Activated T-helper 17 cell treated with anti-CD3 and anti-CD28 coated beads, Interleukin-2, amount 50 U/mL, for 72 hours (primary cell): ENCODE results near the gene LTBP3. TPM values are rescaled to one million over a fixed set of nuclear protein-coding genes. Genes with fewer than 3 reads are reported as not detected.
A peak's percentile ranks its signal among the peaks of the same experiment; 100 is the strongest.
"Not testable (repeated sequence)": the region's sequence is repeated elsewhere in the genome, so short reads cannot be mapped to it uniquely, and the experiment has no call there.

Experiments used
- ATAC-seq: fragments of 150-1000 bp; cut with Tn5 transposase; replicated peaks from 2 replicates; pipeline ENCODE4 v1.10.0; 2021; ENCODE audit warnings: mild to moderate bottlenecking, moderate library complexity
- H3K27ac Mint-ChIP-seq: one replicate; pipeline ENCODE4 v1.8.0; 2022; ENCODE audit warnings: mixed read lengths
- H3K27me3 Mint-ChIP-seq: one replicate; pipeline ENCODE4 v1.8.0; 2022; ENCODE audit warnings: mixed read lengths
- H3K36me3 Mint-ChIP-seq: one replicate; pipeline ENCODE4 v1.8.0; 2022; ENCODE audit warnings: low read depth, mild to moderate bottlenecking, mixed read lengths
- H3K4me1 Mint-ChIP-seq: one replicate; pipeline ENCODE4 v1.8.0; 2022; ENCODE audit warnings: mixed read lengths
- H3K4me3 Mint-ChIP-seq: one replicate; pipeline ENCODE4 v1.8.0; 2022; ENCODE audit warnings: mild to moderate bottlenecking, mixed read lengths
- H3K9me3 Mint-ChIP-seq: one replicate; pipeline ENCODE4 v1.8.0; 2022; ENCODE audit warnings: mixed read lengths
- total RNA-seq, 2 donors: library from RNA; stranded (reverse); gene quantifications; one replicate each; pipeline ENCODE4 v1.2.3, GENCODE V29; 2022

LTBP3 gene
- total RNA-seq, 2 donors from 2014 or later: 54.3 to 124 TPM

DNA sequence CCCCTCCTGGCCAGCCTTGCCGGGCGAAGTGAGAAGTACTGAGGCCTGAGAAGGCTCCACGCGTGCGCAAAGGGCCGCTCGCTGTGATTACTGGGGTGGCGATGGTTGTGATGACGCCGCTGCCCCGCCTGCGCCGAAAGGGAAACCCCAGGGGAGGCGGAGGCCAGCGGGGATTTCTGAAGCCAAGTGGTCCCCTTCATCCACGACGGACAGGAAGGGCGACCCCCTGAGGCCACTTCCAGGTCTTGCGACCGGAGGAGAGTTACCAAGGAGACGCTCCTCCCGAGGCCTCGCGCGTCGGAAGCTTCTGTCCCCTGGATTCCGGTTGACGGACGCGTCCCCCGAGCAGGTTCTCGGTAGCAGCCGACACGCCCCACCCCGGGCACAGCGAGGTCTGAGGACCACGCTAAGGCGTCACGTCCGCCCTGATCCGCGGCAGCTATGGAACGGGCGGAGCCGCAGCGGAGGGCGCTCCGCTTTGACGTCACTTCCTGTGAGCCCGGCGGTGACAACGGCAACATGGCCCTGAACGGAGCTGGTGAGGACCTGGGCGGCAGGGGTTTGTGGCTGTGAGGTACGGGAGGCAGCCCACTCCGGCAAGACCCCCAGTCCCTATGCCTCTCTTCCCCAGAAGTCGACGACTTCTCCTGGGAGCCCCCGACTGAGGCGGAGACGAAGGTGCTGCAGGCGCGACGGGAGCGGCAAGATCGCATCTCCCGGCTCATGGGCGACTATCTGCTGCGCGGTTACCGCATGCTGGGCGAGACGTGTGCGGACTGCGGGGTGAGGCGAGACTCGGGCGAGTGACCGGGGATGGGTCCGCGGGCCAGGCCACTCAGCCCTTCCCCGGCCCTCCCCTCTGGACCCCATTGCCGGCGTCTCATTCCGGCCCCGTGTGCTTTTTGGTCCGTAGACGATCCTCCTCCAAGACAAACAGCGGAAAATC, 12.1 kb upstream of the LTBP3 start, which contains the start of gene ZNRD2:
TSS of gene ZNRD2 (plus strand) at position 505 of the 946 bp plus-strand sequence. CDS start at position 520, 15 bp downstream.
- Mint-ChIP-seq H3K27ac (peak within 1 kb of the TSS; percentile 94), H3K27me3 (no peaks in the 10 kb centered on the region), H3K4me3 (peak within 1 kb of the TSS; percentile 94), H3K4me1 (peaks cover 31% of the 10 kb centered on the region), H3K9me3 (no peaks in the 10 kb centered on the region), H3K36me3 (peaks cover 69% of the 10 kb centered on the region)
- peak; percentile 81 for ATAC-seq

DNA sequence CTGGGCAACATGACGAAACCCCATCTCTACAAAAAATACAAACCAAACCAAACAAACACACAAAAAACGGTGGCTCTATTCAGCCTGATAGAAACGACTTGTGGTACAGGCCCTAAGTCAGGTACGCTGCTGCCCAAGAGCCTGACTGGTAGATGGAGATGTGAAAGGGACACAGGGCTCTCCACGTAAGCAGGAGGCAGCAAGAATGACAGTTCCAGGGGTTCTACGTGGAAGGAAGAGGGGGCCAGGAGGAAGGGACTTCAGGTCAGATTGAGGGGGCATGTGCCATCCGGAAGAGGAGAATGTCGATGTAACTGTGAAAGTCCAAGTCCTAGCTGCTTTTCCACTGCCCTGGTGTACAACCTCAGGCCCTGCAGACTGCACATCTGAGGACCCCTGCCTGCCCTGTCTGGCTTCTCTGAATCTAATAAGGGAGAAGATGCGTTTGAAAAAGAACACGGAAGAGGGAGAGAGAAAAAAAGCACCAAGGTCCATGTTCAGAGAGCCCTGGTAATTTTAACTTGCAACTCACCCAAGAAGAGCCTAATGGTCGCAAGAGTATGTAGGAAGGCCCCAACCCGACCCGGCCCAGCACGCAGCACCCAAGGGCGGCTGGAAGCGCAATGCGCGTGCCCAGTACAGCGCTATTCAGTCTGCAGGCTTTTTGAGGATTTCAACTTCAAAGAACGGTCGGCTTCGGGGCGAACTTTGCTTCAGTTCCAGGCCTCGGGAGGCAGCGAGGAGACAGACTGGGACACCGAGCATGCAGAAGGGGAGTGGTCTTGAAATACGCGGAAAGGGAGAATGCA, 11.2 kb upstream of the LTBP3 start:
- H3K36me3 Mint-ChIP-seq: peaks cover 60% of the 10 kb centered on the region
- H3K27me3 Mint-ChIP-seq: no peaks in the 10 kb centered on the region
- H3K9me3 Mint-ChIP-seq: no peaks in the 10 kb centered on the region

DNA sequence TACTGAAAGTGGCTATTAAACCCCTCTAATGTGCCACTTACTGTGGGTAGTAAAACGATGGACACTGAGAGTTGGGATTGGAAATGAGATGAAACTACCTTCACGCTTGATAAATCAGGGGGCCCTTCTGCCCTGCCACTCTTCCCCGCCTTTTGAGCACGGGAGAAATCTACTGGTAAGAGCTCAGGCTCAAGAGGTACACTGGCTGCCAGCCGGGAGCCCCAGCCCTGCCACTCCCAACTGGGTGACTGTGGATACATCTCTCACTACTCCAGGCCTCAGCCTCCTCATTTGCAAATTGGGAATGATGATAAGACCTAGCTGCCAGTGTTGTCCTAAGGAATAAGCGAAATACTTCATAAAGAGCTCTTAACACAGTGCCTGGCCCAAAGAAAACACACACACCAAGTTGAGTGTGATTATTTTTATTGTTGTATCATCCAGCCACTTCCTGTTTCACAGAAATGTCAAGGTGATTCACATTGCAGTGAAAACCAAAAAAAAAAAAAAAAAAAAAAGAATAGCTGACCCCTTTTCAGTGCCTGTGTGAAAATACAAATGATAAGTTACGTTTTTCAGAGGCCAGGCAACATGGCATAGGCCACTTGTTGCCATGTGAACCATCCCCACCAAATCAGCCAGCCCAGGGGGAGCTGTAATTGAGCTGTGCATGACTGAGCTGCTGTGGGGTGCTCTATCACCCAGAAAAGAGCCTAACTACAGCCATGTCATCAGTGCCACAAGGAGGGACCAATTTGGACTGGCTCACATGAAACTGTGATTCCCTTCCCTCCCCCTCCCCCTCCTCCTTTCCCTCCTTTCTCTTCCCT, 7.7 kb upstream of the LTBP3 start:
- peak overlapping the region; percentile 85 for H3K4me3 Mint-ChIP-seq
- H3K27ac Mint-ChIP-seq: peak overlapping the region; percentile 93
- H3K9me3 Mint-ChIP-seq: no peaks in the 10 kb centered on the region
- peaks cover 30% of the 10 kb centered on the region for H3K36me3 Mint-ChIP-seq
- peak; percentile 8 for ATAC-seq
- no peaks in the 10 kb centered on the region for H3K27me3 Mint-ChIP-seq
- H3K4me1 Mint-ChIP-seq: peaks cover 26% of the 10 kb centered on the region

More for the DNA sequence above, 11.2 kb upstream of the LTBP3 start:
- ATAC-seq: peak; percentile 28
- Mint-ChIP-seq H3K4me1 (peaks cover 28% of the 10 kb centered on the region), H3K27ac (peak overlapping the region; percentile 94), H3K4me3 (peak overlapping the region; percentile 94)

DNA sequence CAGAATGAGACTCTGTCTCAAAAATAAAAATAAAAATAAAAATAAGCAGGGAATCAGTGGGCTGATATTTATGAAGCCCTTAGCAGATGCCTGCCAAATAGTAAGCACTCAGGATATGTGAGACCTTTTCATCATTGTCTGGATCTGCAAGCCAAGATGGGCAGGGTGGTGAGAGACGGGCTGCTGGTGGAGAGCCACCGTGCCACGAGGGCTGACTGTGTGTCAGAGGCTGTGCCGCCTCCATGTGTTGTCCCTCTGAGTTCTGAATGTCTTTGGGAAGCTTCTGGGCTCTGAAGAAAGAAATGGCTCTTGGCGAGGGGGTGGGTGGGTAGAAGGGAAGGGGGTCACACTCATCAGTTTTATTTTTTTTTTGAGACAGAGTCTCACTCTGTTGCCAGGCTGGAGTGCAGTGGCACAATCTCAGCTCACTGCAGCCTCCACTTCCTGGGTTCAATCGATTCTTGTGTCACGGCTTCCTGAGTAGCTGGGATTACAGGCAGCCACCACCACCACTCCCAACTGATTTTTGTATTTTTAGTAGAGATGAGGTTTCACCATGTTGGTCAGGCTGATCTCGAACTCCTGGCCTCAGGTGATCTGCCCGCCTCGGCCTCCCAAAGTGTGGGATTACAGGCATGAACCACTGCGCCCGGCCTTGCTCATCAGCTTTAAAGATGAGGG, 6.9 kb upstream of the LTBP3 start:
- H3K27me3 Mint-ChIP-seq, ATAC-seq, H3K9me3 Mint-ChIP-seq: not testable (repeated sequence)
- Mint-ChIP-seq H3K27ac (peak overlapping the region; percentile 93), H3K4me1 (peaks cover 34% of the 10 kb centered on the region), H3K4me3 (peak overlapping the region; percentile 85), H3K36me3 (peaks cover 22% of the 10 kb centered on the region)

DNA sequence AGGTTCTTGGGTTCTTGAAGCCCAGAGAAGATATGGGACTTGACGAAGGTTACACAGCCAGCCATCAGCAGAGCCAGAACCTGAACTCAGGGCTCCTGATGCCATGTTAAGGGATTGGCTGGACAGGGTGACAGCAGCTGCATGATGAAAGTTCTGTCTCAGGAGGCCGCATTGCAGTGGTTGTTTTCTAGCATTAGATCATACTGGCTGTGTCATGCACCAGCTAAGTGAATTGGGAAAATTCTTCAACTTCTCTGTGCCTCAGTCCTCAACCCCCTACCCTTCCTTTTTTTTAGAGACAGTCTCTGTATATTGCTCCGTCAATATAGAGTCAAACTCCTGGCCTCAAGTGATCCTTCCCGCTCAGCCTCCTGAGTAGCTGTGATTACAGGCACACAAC, 5.4 kb upstream of the LTBP3 start:
- H3K4me1 Mint-ChIP-seq: peaks cover 39% of the 10 kb centered on the region
- H3K9me3 Mint-ChIP-seq: no peaks in the 10 kb centered on the region
- ATAC-seq: no peak
- peaks cover 9% of the 10 kb centered on the region for H3K36me3 Mint-ChIP-seq
- peak overlapping the region; percentile 22 for H3K4me3 Mint-ChIP-seq
- H3K27ac Mint-ChIP-seq: no peak overlapping the region
- no peaks in the 10 kb centered on the region for H3K27me3 Mint-ChIP-seq

DNA sequence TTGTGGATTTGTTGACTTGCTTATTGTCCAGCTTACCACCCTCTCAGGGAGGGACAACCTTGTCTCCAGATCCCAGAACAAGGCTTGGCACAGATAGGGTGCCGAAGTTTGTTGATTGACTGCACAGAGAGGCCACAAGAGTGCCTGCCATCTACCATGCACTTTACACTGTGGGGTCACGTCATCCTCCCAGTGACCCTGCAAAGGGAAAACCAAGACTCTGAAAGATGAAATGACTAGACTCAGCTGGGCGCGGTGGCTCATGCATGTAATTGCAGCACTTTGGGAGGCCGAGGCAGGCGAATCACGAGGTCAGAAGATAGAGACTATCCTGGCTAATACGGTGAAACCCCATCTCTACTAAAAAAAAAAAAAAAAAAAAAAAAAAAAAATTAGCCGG, 4.6 kb upstream of the LTBP3 start:
- H3K9me3 Mint-ChIP-seq: no peaks in the 10 kb centered on the region
- H3K36me3 Mint-ChIP-seq: peaks cover under 1% of the 10 kb centered on the region
- no peaks in the 10 kb centered on the region for H3K27me3 Mint-ChIP-seq
- no peak overlapping the region for H3K27ac Mint-ChIP-seq
- peaks cover 31% of the 10 kb centered on the region for H3K4me1 Mint-ChIP-seq
- no peak for ATAC-seq
- no peak overlapping the region for H3K4me3 Mint-ChIP-seq

DNA sequence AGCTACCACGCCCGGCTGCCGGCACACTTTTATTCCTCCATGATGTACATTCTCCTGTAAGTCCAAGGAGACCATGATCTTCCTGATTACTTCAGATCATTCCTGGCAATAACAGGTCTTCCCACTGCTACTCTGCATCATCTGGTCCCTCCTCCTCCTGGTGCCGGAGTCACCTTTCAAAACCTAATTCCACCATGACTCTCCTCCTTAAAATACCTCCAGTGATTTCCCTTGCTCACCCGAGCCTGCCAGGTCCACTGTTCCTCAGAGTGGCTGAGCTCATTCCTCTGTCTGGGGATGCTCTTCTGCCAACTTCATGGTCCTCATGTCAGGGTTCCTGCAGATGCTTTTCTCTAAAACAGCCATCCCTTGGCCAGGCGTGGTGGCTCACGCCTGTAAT, 3.9 kb upstream of the LTBP3 start:
- Mint-ChIP-seq H3K4me3 (no peak overlapping the region), H3K4me1 (peaks cover 31% of the 10 kb centered on the region), H3K9me3 (no peaks in the 10 kb centered on the region), H3K27me3 (no peaks in the 10 kb centered on the region), H3K27ac (peak overlapping the region; percentile 49), H3K36me3 (no peaks in the 10 kb centered on the region)
- ATAC-seq: no peak

DNA sequence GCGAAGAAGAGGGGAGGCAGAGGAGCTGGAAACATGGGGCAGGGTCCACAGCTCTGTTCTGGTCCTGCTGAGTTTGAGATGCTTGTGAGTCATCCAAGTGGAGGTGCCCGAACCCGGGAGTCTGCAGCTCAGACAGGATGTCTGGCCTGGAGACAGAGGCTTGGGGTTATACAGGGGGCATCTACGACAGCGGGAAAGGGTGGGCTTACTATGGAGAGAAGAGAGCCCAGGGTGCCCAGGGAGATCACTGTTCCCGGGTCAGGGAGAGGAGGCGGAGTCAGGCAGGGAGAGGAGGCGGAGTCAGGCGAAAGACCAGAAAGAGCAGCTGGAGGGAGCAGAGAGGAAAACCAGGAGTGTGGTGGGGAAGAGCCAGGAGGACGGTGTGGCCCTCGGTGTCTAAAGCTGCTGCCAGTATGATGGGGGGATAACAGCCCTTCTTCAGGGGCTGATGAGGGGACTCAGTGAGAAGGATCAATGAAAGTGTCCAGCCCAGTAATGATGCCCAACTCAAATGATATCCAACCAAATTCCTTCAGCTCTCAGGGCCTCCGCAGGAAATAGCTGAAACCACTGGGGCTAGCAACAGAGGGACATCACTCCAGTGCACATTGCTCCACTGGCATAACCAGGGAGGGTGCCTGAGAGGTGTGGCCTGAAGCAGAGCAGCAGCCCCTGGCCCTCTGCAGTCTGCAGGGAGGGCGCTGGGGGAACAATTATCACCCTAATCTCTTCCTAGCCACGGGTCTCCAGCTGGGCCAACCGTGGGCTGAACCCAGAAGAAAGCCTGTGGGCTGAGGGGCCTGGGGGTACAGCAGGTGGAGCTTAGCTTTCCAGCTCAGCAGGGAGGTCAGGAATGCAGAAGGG, 2.6 kb upstream of the LTBP3 start:
- no peaks in the 10 kb centered on the region for H3K9me3 Mint-ChIP-seq
- H3K27me3 Mint-ChIP-seq: no peaks in the 10 kb centered on the region
- peaks cover 35% of the 10 kb centered on the region for H3K4me1 Mint-ChIP-seq
- H3K4me3 Mint-ChIP-seq: peak overlapping the region; percentile 82
- no peaks in the 10 kb centered on the region for H3K36me3 Mint-ChIP-seq
- peak overlapping the region; percentile 21 for H3K27ac Mint-ChIP-seq
- ATAC-seq: no peak

DNA sequence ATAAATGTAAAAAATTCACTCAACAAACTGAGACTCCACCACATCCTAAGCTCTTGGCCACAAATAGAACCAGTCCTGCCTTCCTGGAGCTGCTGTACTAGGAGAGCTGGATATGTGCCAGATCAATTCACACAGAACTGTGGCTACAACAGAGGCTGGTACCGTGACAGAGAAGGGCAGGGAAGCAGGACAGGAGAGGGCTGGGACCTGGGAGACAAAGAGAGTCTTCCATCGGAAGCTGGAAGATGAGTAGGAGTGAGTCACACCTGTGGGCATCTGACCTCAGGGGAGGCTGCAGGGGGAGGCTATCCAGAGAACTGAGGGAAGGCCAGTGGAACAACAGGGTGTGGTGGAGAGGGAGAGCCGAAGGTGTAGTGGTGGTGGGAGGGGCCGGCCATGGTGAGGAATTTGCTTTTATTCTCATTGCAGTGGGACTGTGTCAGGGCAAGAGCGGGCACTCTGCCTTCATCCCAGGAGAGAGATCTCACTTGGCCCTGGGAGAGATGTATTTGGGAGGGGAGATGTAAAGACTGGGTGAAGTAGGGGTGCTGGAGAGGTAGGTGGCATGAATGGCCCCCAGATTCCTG, 1.9 kb upstream of the LTBP3 start:
- H3K27ac Mint-ChIP-seq: peak overlapping the region; percentile 21
- no peaks in the 10 kb centered on the region for H3K27me3 Mint-ChIP-seq
- peaks cover 37% of the 10 kb centered on the region for H3K4me1 Mint-ChIP-seq
- no peaks in the 10 kb centered on the region for H3K9me3 Mint-ChIP-seq
- peak overlapping the region; percentile 82 for H3K4me3 Mint-ChIP-seq
- peaks cover 5% of the 10 kb centered on the region for H3K36me3 Mint-ChIP-seq
- peak; percentile 18 for ATAC-seq

DNA sequence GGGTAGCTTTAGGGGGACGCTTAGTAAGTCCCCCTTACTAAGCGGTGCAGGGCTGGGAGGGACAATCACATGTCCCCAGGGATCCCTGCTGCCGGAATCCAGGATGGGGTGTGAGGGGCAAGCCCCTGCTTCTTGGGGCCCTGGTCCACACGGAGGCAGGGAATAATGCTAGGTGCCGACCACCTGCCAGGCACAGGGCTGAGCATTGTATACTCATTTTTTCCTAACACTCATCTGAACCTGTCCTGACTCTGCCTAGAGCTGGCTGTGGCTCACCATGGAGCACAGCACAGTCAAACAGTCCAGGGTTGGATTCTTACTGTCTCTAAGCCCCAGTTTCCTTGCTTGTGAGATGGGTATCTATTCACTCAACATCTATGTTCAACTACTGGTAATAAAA, 1.4 kb upstream of the LTBP3 start:
- Mint-ChIP-seq H3K4me1 (peaks cover 43% of the 10 kb centered on the region), H3K27ac (peak overlapping the region; percentile 21), H3K4me3 (peak overlapping the region; percentile 82), H3K36me3 (peaks cover 10% of the 10 kb centered on the region), H3K27me3 (no peaks in the 10 kb centered on the region), H3K9me3 (no peaks in the 10 kb centered on the region)
- peak; percentile 62 for ATAC-seq

DNA sequence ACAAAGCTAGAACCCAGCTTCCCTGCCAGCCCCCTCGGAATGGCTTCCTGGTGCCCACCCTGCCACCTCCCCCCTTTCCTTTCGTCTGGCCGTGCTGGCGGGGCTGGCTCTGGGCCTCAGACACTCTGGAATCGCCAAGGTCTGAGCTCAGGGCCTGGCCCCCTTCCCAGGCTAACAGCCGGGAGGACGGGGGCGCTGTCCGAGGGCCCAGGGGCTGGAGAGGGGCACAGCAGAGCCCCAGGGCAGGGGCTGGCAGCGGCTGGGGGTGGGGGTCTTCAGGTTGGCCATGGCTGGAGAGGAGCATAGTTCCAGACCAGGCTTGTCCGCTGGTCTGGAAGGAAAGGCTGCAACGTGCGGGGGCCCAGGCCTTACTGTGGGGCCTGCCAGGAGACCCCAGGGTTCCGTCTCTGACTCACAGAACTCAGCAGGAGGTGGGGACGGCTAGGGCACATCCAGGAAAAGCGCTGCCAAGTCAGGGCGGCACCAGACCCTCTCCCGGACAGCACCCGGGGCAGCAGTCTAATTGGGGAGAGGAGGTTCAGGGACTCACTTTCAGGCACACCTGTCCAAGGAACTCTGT, 861 bp upstream of the LTBP3 start:
- Mint-ChIP-seq H3K4me1 (peaks cover 46% of the 10 kb centered on the region), H3K27ac (peak overlapping the region; percentile 21), H3K36me3 (peaks cover 11% of the 10 kb centered on the region), H3K27me3 (no peaks in the 10 kb centered on the region), H3K9me3 (no peaks in the 10 kb centered on the region), H3K4me3 (peak overlapping the region; percentile 82)
- no peak for ATAC-seq

DNA sequence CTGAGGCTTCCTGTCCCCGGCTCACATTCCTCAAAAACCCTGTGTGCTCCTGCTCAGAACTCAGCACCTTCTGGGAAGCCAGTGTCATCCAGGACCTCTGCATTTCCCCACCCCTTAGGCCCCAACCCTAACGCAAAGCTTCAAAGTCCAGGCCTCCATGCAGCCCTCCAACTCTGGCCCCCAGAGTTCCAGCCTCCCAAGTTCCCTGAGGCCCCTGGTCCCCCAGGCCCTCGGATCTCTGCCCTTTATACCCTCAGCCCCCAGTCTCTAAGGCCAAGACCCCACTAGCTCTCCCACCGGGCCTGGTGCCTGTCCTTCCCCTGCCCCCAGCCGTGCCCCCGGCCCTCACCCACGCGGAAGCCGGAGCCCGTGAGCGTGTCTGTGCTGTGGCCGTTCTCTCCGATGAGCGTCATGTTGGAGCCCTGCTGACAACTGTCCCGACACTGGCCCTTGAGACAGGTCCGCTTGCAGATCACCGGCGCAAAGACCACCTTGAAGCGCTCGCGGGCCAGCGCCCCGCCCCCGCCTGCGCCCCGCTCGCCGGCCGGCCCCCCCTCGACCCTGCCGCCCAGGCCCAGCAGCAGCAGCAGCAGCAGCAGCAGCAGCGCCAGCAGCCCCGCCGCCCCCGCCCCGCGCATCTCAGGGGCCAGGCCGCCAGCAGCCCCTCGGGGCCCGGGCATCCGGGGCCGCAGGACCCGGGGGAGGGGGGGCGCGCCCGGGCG, 718 bp downstream of the LTBP3 start:
- ATAC-seq: peak; percentile 5
- Mint-ChIP-seq H3K27ac (peak overlapping the region; percentile 75), H3K4me1 (peaks cover 52% of the 10 kb centered on the region), H3K36me3 (peaks cover 14% of the 10 kb centered on the region), H3K9me3 (no peaks in the 10 kb centered on the region), H3K4me3 (peak overlapping the region; percentile 82), H3K27me3 (no peaks in the 10 kb centered on the region)
